ENCODE data around the gene DOCK10. TPM values are rescaled to one million over a fixed set of nuclear protein-coding genes. Genes with fewer than 3 reads are reported as not detected.

The DOCK10 gene
- total and polyA plus RNA-seq, 10 of the 15 experiments (the other 5 are each of a cell fraction or from before 2014, with no cell fraction given), result 16.9 to 120 (median 85.5) TPM

- TF ChIP-seq PRDM15 (CRISPR knock-in tag; IDR thresholded peaks at IDR 0.05), result no peak
- no peak for TF ChIP-seq SPI1 (IDR thresholded peaks at IDR 0.05; ENCODE audit: borderline replicate concordance, insufficient read depth, low read depth, low read length)
- no peak for TF ChIP-seq ETV6 (conservative IDR thresholded peaks at IDR 0.05 in 1 of 2, IDR thresholded peaks at IDR 0.05 in 1 of 2; ENCODE audit: borderline replicate concordance in 1 of 2, low read depth in 1 of 2)
- TF ChIP-seq, protein P1, sequence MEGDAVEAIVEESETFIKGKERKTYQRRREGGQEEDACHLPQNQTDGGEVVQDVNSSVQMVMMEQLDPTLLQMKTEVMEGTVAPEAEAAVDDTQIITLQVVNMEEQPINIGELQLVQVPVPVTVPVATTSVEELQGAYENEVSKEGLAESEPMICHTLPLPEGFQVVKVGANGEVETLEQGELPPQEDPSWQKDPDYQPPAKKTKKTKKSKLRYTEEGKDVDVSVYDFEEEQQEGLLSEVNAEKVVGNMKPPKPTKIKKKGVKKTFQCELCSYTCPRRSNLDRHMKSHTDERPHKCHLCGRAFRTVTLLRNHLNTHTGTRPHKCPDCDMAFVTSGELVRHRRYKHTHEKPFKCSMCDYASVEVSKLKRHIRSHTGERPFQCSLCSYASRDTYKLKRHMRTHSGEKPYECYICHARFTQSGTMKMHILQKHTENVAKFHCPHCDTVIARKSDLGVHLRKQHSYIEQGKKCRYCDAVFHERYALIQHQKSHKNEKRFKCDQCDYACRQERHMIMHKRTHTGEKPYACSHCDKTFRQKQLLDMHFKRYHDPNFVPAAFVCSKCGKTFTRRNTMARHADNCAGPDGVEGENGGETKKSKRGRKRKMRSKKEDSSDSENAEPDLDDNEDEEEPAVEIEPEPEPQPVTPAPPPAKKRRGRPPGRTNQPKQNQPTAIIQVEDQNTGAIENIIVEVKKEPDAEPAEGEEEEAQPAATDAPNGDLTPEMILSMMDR (IDR thresholded peaks at IDR 0.05 in 2 of 3, conservative IDR thresholded peaks at IDR 0.05 in 1 of 3; ENCODE audit: control insufficient read depth in 2 of 3, extremely low read depth in 1 of 3, insufficient read depth in 1 of 3, low read depth in 3 of 3, low read length in 3 of 3), result no peak
- no peak for TF ChIP-seq E2F8 (IDR thresholded peaks at IDR 0.05; ENCODE audit: low read depth, partially characterized antibody)
- TF ChIP-seq EZH2 (IDR thresholded peaks at IDR 0.05; ENCODE audit: borderline replicate concordance, control insufficient read depth, low read depth, low read length), result no peak
- TF ChIP-seq SMAD5 (IDR thresholded peaks at IDR 0.05; ENCODE audit: low read depth), result no peak
- no peak for TF ChIP-seq MYB (IDR thresholded peaks at IDR 0.05; ENCODE audit: borderline replicate concordance, low read depth, low read length)
- TF ChIP-seq CUX1 (IDR thresholded peaks at IDR 0.05; ENCODE audit: insufficient replicate concordance, low read depth, low read length), result no peak
- no peak for TF ChIP-seq HCFC1 (IDR thresholded peaks at IDR 0.05; ENCODE audit: low read length)
- no peak for TF ChIP-seq JUND (IDR thresholded peaks at IDR 0.05; ENCODE audit: low read depth, low read length)
- no peak for TF ChIP-seq ESRRA (IDR thresholded peaks at IDR 0.05; ENCODE audit: low read length)
- TF ChIP-seq, protein P2, sequence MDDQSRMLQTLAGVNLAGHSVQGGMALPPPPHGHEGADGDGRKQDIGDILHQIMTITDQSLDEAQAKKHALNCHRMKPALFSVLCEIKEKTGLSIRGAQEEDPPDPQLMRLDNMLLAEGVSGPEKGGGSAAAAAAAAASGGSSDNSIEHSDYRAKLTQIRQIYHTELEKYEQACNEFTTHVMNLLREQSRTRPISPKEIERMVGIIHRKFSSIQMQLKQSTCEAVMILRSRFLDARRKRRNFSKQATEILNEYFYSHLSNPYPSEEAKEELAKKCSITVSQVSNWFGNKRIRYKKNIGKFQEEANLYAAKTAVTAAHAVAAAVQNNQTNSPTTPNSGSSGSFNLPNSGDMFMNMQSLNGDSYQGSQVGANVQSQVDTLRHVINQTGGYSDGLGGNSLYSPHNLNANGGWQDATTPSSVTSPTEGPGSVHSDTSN (IDR thresholded peaks at IDR 0.05; ENCODE audit: insufficient replicate concordance, low read depth, low read length), result no peak
Observed at GRCh38 chr2:224954980-224955379, 87.3 kb downstream of the DOCK10 start (continued).
